SK-N-SH treated with all-trans-retinoic acid at 6 μM for 48 hours (cell line): ENCODE data around the gene KLF18.

Experiments
- ATAC-seq: fragments of 200-7000 bp; cut with Tn5 transposase; 3 replicates; pipeline ENCODE4 v1.9.1; 2020; ENCODE audit warnings: mild to moderate bottlenecking, moderate library complexity
- ARNTL ChIP-seq: fragments of 450-650 bp; formaldehyde crosslinking; IDR thresholded peaks from 2 replicates; pipeline ENCODE4 v1.5.0; 2020; ENCODE audit warnings: low read depth, mild to moderate bottlenecking, moderate library complexity, borderline replicate concordance
- BACH2 ChIP-seq: fragments of 250-450 bp; sonication (Bioruptor Pico); IDR thresholded peaks from 2 replicates; pipeline ENCODE4 v1.9.0; 2021; ENCODE audit warnings: mild to moderate bottlenecking, borderline replicate concordance
- CSDC2 ChIP-seq: fragments of 250-450 bp; sonication (Bioruptor Pico); IDR thresholded peaks from 2 replicates; pipeline ENCODE4 v1.5.0; 2020; ENCODE audit warnings: mild to moderate bottlenecking, moderate library complexity
- GLIS3 ChIP-seq: fragments of 250-450 bp; sonication (Bioruptor Pico); IDR thresholded peaks from 2 replicates; pipeline ENCODE4 v1.5.0; 2020; ENCODE audit warnings: mild to moderate bottlenecking, moderate library complexity
- OSR1 ChIP-seq: fragments of 250-450 bp; sonication (Bioruptor Pico); IDR thresholded peaks from 2 replicates; pipeline ENCODE4 v1.8.0; 2022; ENCODE audit warnings: moderate library complexity, mild to moderate bottlenecking, inconsistent platforms
- PPARA ChIP-seq: fragments of 250-450 bp; sonication (Bioruptor Pico); IDR thresholded peaks from 2 replicates; pipeline ENCODE4 v1.5.0; 2020; ENCODE audit warnings: mild to moderate bottlenecking, borderline replicate concordance
- TCF4 ChIP-seq: fragments of 250-450 bp; sonication (Bioruptor Pico); IDR thresholded peaks from 2 replicates; pipeline ENCODE4 v1.8.0; 2021; ENCODE audit warnings: mild to moderate bottlenecking, moderate library complexity, borderline replicate concordance
- TOX ChIP-seq: fragments of 250-450 bp; sonication (Bioruptor Pico); IDR thresholded peaks from 2 replicates; pipeline ENCODE4 v1.8.0; 2021; ENCODE audit warnings: mild to moderate bottlenecking, moderate library complexity, borderline replicate concordance
- ZC3H10 ChIP-seq: fragments of 250-450 bp; sonication (Bioruptor Pico); IDR thresholded peaks from 2 replicates; pipeline ENCODE4 v1.5.1; 2021; ENCODE audit warnings: mild to moderate bottlenecking, moderate library complexity
- ZFP3 ChIP-seq: fragments of 250-450 bp; sonication (Bioruptor Pico); IDR thresholded peaks from 2 replicates; pipeline ENCODE4 v1.5.0; 2020; ENCODE audit warnings: mild to moderate bottlenecking, moderate library complexity
- ZFP30 ChIP-seq: fragments of 450-650 bp; formaldehyde crosslinking; IDR thresholded peaks from 2 replicates; pipeline ENCODE4 v1.5.0; 2022; ENCODE audit warnings: mild to moderate bottlenecking, moderate library complexity
- ZNF565 ChIP-seq: fragments of 450-650 bp; formaldehyde crosslinking; conservative IDR thresholded peaks from 2 replicates; pipeline ENCODE4 v1.5.0; 2020; ENCODE audit warnings: low read depth, mild to moderate bottlenecking, moderate library complexity
- TF ChIP-seq, protein P1 (sequence below): fragments of 250-450 bp; sonication (Bioruptor Pico); IDR thresholded peaks from 2 replicates; pipeline ENCODE4 v1.8.0; 2020; ENCODE audit warnings: mild to moderate bottlenecking, moderate library complexity, borderline replicate concordance
- TF ChIP-seq, protein P2 (sequence below): fragments of 250-450 bp; sonication (Bioruptor Pico); IDR thresholded peaks from 2 replicates; pipeline ENCODE4 v1.5.1; 2020; ENCODE audit warnings: low read depth, mild to moderate bottlenecking, moderate library complexity
- TF ChIP-seq, protein P3 (sequence below): fragments of 250-450 bp; sonication (Bioruptor Pico); IDR thresholded peaks from 2 replicates; pipeline ENCODE4 v1.5.0; 2020; ENCODE audit warnings: mild to moderate bottlenecking, moderate library complexity
- TF ChIP-seq, protein P4 (sequence below): fragments of 250-450 bp; sonication (Bioruptor Pico); IDR thresholded peaks from 2 replicates; pipeline ENCODE4 v1.5.1; 2021; ENCODE audit warnings: mild to moderate bottlenecking, moderate library complexity

Gene KLF18

DNA sequence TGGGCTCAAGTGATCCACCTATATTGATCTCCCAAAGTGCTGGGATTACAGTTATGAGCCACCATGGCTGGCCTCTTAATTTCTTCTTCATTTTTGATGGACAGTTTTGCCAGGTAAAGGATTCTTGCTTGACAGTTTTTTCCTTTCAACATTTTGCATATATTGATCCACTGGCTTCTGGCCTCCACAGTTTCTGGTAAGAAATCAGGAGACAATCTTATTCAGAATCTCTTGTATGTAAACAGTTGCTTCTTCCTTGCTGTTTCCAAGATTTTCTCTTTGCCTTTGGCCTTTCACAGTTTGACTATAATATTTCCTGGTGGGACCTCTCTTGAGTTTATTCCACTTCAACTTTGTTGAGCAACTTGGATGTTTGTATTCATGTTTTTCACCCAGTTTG lies 20.1 kb upstream of the KLF18 start:
- no peak for ATAC-seq
- TF ChIP-seq, protein P1, sequence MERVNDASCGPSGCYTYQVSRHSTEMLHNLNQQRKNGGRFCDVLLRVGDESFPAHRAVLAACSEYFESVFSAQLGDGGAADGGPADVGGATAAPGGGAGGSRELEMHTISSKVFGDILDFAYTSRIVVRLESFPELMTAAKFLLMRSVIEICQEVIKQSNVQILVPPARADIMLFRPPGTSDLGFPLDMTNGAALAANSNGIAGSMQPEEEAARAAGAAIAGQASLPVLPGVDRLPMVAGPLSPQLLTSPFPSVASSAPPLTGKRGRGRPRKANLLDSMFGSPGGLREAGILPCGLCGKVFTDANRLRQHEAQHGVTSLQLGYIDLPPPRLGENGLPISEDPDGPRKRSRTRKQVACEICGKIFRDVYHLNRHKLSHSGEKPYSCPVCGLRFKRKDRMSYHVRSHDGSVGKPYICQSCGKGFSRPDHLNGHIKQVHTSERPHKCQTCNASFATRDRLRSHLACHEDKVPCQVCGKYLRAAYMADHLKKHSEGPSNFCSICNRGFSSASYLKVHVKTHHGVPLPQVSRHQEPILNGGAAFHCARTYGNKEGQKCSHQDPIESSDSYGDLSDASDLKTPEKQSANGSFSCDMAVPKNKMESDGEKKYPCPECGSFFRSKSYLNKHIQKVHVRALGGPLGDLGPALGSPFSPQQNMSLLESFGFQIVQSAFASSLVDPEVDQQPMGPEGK (CRISPR knock-in tag) = no peak

DNA sequence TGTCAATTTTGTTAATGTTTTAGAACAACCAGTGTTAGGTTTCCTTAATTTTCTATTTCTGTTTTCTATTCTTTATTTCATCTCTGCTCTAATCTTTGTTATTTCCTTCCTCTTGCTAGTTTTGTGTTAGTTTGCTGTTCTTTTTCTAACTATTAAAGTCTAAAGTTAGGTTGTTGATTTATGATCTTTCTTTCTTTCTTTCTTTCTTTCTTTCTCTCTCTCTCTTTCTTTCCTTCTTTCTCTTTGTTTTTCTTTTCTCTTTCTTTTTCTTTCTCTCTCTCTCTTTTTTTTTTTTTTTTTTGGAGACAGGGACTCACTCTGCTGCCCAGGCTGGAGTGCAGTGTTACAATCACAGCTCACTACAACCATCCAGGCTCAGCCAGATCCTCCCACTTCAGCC lies 17.4 kb upstream of the KLF18 start:
- TF ChIP-seq GLIS3 (CRISPR knock-in tag) = no peak
- TF ChIP-seq TOX (CRISPR knock-in tag) = no peak
- TF ChIP-seq, protein P2, sequence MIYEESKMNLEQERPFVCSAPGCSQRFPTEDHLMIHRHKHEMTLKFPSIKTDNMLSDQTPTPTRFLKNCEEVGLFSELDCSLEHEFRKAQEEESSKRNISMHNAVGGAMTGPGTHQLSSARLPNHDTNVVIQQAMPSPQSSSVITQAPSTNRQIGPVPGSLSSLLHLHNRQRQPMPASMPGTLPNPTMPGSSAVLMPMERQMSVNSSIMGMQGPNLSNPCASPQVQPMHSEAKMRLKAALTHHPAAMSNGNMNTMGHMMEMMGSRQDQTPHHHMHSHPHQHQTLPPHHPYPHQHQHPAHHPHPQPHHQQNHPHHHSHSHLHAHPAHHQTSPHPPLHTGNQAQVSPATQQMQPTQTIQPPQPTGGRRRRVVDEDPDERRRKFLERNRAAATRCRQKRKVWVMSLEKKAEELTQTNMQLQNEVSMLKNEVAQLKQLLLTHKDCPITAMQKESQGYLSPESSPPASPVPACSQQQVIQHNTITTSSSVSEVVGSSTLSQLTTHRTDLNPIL = no peak
- no peak for TF ChIP-seq CSDC2 (CRISPR knock-in tag)
- TF ChIP-seq ZFP3 = no peak
- ATAC-seq = no peak

DNA sequence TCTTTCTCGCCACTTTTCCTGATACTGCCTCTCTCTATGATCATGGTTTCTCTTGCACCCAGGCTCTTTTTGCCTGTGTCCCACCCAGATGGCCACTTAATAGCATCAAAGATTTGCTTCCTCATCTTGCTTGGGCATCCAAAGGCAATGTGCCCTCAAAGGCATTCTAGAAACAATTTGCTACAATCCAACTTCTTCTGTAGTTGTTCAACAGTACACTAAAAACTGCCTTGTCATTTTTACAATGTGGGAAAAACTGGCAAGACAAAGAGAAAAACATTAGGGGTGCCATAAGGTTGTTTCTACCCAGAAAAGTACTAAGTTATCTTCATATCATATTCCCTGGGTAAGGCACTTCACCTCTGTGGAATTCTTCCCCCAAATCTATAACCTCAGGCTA lies 16.5 kb upstream of the KLF18 start:
- TF ChIP-seq, protein P3, sequence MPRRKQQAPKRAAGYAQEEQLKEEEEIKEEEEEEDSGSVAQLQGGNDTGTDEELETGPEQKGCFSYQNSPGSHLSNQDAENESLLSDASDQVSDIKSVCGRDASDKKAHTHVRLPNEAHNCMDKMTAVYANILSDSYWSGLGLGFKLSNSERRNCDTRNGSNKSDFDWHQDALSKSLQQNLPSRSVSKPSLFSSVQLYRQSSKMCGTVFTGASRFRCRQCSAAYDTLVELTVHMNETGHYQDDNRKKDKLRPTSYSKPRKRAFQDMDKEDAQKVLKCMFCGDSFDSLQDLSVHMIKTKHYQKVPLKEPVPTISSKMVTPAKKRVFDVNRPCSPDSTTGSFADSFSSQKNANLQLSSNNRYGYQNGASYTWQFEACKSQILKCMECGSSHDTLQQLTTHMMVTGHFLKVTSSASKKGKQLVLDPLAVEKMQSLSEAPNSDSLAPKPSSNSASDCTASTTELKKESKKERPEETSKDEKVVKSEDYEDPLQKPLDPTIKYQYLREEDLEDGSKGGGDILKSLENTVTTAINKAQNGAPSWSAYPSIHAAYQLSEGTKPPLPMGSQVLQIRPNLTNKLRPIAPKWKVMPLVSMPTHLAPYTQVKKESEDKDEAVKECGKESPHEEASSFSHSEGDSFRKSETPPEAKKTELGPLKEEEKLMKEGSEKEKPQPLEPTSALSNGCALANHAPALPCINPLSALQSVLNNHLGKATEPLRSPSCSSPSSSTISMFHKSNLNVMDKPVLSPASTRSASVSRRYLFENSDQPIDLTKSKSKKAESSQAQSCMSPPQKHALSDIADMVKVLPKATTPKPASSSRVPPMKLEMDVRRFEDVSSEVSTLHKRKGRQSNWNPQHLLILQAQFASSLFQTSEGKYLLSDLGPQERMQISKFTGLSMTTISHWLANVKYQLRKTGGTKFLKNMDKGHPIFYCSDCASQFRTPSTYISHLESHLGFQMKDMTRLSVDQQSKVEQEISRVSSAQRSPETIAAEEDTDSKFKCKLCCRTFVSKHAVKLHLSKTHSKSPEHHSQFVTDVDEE = no peak
- TF ChIP-seq, protein P1 (CRISPR knock-in tag) = no peak
- TF ChIP-seq, protein P4, sequence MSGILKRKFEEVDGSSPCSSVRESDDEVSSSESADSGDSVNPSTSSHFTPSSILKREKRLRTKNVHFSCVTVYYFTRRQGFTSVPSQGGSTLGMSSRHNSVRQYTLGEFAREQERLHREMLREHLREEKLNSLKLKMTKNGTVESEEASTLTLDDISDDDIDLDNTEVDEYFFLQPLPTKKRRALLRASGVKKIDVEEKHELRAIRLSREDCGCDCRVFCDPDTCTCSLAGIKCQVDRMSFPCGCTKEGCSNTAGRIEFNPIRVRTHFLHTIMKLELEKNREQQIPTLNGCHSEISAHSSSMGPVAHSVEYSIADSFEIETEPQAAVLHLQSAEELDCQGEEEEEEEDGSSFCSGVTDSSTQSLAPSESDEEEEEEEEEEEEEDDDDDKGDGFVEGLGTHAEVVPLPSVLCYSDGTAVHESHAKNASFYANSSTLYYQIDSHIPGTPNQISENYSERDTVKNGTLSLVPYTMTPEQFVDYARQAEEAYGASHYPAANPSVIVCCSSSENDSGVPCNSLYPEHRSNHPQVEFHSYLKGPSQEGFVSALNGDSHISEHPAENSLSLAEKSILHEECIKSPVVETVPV (CRISPR knock-in tag) = no peak
- TF ChIP-seq ARNTL = no peak
- no peak for TF ChIP-seq GLIS3 (CRISPR knock-in tag)
- TF ChIP-seq PPARA (CRISPR knock-in tag) = no peak
- no peak for TF ChIP-seq ZNF565 (CRISPR knock-in tag)
- no peak for TF ChIP-seq ZFP30 (CRISPR knock-in tag)
- no peak for TF ChIP-seq CSDC2 (CRISPR knock-in tag)
- TF ChIP-seq TCF4 (CRISPR knock-in tag) = no peak
- no peak for TF ChIP-seq ZC3H10
- TF ChIP-seq, all 23 proteins: peak for 0
- ATAC-seq = no peak

DNA sequence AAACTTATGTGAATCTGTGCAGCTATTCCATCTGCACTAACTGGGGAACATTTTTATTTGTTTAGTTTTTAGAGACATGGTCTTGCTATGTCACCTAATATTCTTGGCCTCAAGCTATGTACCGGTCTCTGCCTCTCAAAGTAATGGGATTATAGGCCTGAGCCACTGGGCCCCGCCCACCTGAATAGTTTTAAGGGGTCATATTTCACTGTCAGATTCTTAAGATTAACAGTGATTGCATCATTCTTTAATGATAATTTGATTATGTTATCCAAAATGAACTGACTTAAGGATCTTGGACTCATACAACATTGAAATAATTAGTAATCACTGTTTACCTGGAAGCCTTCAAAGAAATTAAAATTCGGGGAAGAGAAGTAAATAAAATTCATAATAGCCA lies 12.6 kb upstream of the KLF18 start:
- ATAC-seq = no peak
- TF ChIP-seq, protein P1 (CRISPR knock-in tag) = no peak
- TF ChIP-seq TCF4 (CRISPR knock-in tag) (no peak), ZNF565 (CRISPR knock-in tag) (no peak), ZFP3 (no peak), PPARA (CRISPR knock-in tag) (no peak), BACH2 (no peak), CSDC2 (CRISPR knock-in tag) (no peak), OSR1 (no peak), ZFP30 (CRISPR knock-in tag) (no peak)
- TF ChIP-seq, protein P4 (CRISPR knock-in tag) = no peak
- TF ChIP-seq, protein P3 = no peak
- TF ChIP-seq, protein P2 = no peak
